ENCODE measurements around the gene TGIF2.

TGIF2 gene

GRCh38 chr20:36528176-36528874, 45.1 kb upstream of the TGIF2 start:
- Histone ChIP-seq H3K9ac (no peak overlapping the region), H3K79me2 (no peaks in the 10 kb centered on the region), H2AFZ (no peak overlapping the region), H3K4me1 (no peaks in the 10 kb centered on the region), H3K4me2 (ENCODE audit: low read length) (no peak overlapping the region), H3K36me3 (ENCODE audit: control insufficient read depth, insufficient read depth, low read length) (no peaks in the 10 kb centered on the region), H3K4me3 (ENCODE audit: low read depth, low read length) (no peak overlapping the region), H3K27me3 (ENCODE audit: control insufficient read depth, insufficient read depth, low read length) (no peaks in the 10 kb centered on the region), H3K9me3 (ENCODE audit: control insufficient read depth, low read length) (no peaks in the 10 kb centered on the region), H3K27ac (no peak overlapping the region)
- TF ChIP-seq, protein P1, sequence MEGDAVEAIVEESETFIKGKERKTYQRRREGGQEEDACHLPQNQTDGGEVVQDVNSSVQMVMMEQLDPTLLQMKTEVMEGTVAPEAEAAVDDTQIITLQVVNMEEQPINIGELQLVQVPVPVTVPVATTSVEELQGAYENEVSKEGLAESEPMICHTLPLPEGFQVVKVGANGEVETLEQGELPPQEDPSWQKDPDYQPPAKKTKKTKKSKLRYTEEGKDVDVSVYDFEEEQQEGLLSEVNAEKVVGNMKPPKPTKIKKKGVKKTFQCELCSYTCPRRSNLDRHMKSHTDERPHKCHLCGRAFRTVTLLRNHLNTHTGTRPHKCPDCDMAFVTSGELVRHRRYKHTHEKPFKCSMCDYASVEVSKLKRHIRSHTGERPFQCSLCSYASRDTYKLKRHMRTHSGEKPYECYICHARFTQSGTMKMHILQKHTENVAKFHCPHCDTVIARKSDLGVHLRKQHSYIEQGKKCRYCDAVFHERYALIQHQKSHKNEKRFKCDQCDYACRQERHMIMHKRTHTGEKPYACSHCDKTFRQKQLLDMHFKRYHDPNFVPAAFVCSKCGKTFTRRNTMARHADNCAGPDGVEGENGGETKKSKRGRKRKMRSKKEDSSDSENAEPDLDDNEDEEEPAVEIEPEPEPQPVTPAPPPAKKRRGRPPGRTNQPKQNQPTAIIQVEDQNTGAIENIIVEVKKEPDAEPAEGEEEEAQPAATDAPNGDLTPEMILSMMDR (IDR thresholded peaks at IDR 0.05): no peak

DNA sequence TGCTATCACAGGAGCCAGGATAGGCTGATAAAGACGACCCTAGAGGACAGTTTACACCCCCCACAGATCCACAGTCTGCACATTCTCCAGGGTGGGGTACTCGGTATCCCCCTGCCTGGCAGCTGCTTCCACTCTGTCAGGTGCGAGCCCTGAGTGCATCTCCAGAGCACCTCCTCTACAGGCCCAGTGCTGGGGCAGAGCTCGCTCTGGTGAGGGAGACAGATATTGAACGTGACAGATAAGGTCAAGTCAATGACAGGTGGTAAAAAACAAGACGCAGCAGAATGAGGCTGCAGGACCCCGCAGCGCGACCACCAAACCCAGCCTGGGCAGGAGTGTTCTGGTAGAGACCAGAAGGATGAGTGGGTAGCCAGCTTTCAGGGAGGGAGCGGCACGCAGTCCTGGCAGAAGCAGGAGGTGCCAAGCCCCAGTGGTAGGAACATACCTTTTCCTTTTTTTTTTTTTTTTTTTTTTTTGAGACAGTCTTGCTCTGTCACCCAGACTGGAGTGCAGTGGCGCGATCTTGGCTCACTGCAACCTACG, 44.5 kb upstream of the TGIF2 start:
- H3K27me3 ChIP-seq (ENCODE audit: control insufficient read depth, insufficient read depth, low read length): no peaks in the 10 kb centered on the region
- no peaks in the 10 kb centered on the region for H3K79me2 ChIP-seq
- no peaks in the 10 kb centered on the region for H3K9me3 ChIP-seq (ENCODE audit: control insufficient read depth, low read length)
- H2AFZ ChIP-seq: no peak overlapping the region
- no peak overlapping the region for H3K9ac ChIP-seq
- no peak overlapping the region for H3K27ac ChIP-seq
- no peaks in the 10 kb centered on the region for H3K4me1 ChIP-seq
- TF ChIP-seq, protein P1 (IDR thresholded peaks at IDR 0.05): no peak
- H3K4me3 ChIP-seq (ENCODE audit: low read depth, low read length): no peak overlapping the region
- no peak overlapping the region for H3K4me2 ChIP-seq (ENCODE audit: low read length)
- no peaks in the 10 kb centered on the region for H3K36me3 ChIP-seq (ENCODE audit: control insufficient read depth, insufficient read depth, low read length)

DNA sequence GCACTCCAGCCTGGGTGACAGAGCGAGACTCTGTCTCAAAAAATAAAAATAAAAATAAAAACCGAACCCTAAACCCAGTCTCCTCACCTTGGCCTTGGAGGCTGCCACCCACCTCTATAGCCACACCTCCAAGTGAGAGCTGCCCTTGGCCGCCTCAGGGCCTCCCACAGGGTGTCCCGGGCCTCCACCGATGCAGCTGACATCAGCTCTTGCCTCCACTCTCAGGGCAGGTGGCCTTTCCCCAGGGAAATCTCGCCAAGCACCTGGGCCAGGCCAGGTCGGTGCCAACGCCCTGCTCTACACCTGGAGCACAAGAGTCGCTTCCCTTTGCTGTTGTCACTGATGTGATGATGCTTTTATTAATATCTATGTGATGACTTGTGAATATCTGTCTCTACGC, 41.0 kb upstream of the TGIF2 start:
- no peak overlapping the region for H3K27ac ChIP-seq
- no peak overlapping the region for H3K4me3 ChIP-seq (ENCODE audit: low read depth, low read length)
- TF ChIP-seq, protein P1 (IDR thresholded peaks at IDR 0.05): no peak
- no peak overlapping the region for H2AFZ ChIP-seq
- no peaks in the 10 kb centered on the region for H3K9me3 ChIP-seq (ENCODE audit: control insufficient read depth, low read length)
- H3K79me2 ChIP-seq: no peaks in the 10 kb centered on the region
- no peak overlapping the region for H3K9ac ChIP-seq
- H3K4me2 ChIP-seq (ENCODE audit: low read length): no peak overlapping the region
- H3K4me1 ChIP-seq: no peaks in the 10 kb centered on the region
- no peaks in the 10 kb centered on the region for H3K36me3 ChIP-seq (ENCODE audit: control insufficient read depth, insufficient read depth, low read length)
- no peaks in the 10 kb centered on the region for H3K27me3 ChIP-seq (ENCODE audit: control insufficient read depth, insufficient read depth, low read length)

DNA sequence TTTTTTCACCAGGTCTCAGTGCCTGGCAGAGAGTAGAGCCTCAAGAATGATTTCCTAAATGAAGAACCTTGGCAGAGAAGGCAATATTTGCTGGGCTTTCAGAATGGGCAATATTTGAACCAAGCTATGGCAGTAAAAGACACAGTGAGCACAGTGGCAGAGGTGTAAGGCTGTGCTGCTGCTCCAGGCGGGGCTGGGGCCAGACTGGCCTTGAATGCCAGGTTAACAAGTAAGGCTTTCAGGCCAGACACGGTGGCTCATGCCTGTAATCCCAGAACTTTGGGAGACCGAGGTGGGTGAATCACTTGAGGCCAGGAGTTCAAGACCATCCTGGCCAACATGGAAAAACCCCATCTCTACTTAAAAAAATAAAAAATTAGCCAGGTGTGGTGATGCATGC, 40.6 kb upstream of the TGIF2 start:
- Histone ChIP-seq H3K9ac (no peak overlapping the region), H3K27me3 (ENCODE audit: control insufficient read depth, insufficient read depth, low read length) (no peaks in the 10 kb centered on the region), H3K79me2 (no peaks in the 10 kb centered on the region), H3K9me3 (ENCODE audit: control insufficient read depth, low read length) (no peaks in the 10 kb centered on the region), H3K4me1 (no peaks in the 10 kb centered on the region), H3K4me2 (ENCODE audit: low read length) (no peak overlapping the region), H3K4me3 (ENCODE audit: low read depth, low read length) (no peak overlapping the region), H2AFZ (no peak overlapping the region), H3K36me3 (ENCODE audit: control insufficient read depth, insufficient read depth, low read length) (no peaks in the 10 kb centered on the region), H3K27ac (no peak overlapping the region)
- TF ChIP-seq, protein P1 (IDR thresholded peaks at IDR 0.05): no peak

Data from parathyroid adenoma (tissue), 2 donors.